GM21619 (cell line): ENCODE measurements around the gene LILRB4.
"Not testable (repeated sequence)": the region's sequence is repeated elsewhere in the genome, so short reads cannot be mapped to it uniquely, and the experiment has no call there.

Experiments used
- ATAC-seq: cut with Tn5 transposase; IDR thresholded peaks from one replicate; pipeline ENCODE4 v1.9.1; 2021; ENCODE audit not compliant: unreplicated experiment

Gene LILRB4

GRCh38 chr19:54662730-54663129 lies at the start of gene LILRB4:
Gene LILRB4, plus strand, starts transcription at chr19:54662985. Its CDS starts 49 bp downstream, at chr19:54663034.
- no peak for ATAC-seq

GRCh38 chr19:54614726-54615125 lies 48.1 kb upstream of the LILRB4 start:
- ATAC-seq, result no peak

GRCh38 chr19:54616057-54616456 lies 46.7 kb upstream of the LILRB4 start:
- ATAC-seq, result peak; percentile 34

- peak; percentile 77 for ATAC-seq
These were observed 45.8 kb upstream of the LILRB4 start for GRCh38 chr19:54616821-54617560.

GRCh38 chr19:54620464-54620863 lies 42.3 kb upstream of the LILRB4 start:
- no peak for ATAC-seq

- ATAC-seq, result no peak
These were observed 40.4 kb upstream of the LILRB4 start for GRCh38 chr19:54622431-54622830.

- not testable (repeated sequence) for ATAC-seq
These were observed 38.6 kb upstream of the LILRB4 start for GRCh38 chr19:54624234-54624633.

GRCh38 chr19:54624934-54625730 lies 37.7 kb upstream of the LILRB4 start:
- ATAC-seq, result not testable (repeated sequence)

- ATAC-seq, result no peak
These were observed 36.0 kb upstream of the LILRB4 start for GRCh38 chr19:54626757-54627156.

GRCh38 chr19:54627912-54628311 lies 34.9 kb upstream of the LILRB4 start:
- ATAC-seq, result not testable (repeated sequence)

GRCh38 chr19:54630262-54630661 lies 32.5 kb upstream of the LILRB4 start, which contains the start of gene LILRB1:
Gene LILRB1, plus strand, starts transcription at chr19:54630484. Its CDS starts 590 bp downstream, at chr19:54631074.
- ATAC-seq, result not testable (repeated sequence)

- ATAC-seq, result no peak
These were observed 32.0 kb upstream of the LILRB4 start for GRCh38 chr19:54630782-54631181.

- not testable (repeated sequence) for ATAC-seq
These were observed 31.1 kb upstream of the LILRB4 start for GRCh38 chr19:54631489-54632337.

- ATAC-seq, result not testable (repeated sequence)
These were observed 30.3 kb upstream of the LILRB4 start for GRCh38 chr19:54632517-54632916.

- ATAC-seq, result no peak
These were observed 29.4 kb upstream of the LILRB4 start for GRCh38 chr19:54633401-54633800.

GRCh38 chr19:54636081-54636480 lies 26.7 kb upstream of the LILRB4 start:
- ATAC-seq, result not testable (repeated sequence)

- ATAC-seq, result no peak
These were observed 24.1 kb upstream of the LILRB4 start for GRCh38 chr19:54638683-54639082.

- ATAC-seq, result not testable (repeated sequence)
These were observed 19.8 kb upstream of the LILRB4 start for GRCh38 chr19:54642953-54643352.

- ATAC-seq, result not testable (repeated sequence)
These were observed 19.2 kb upstream of the LILRB4 start for GRCh38 chr19:54643583-54643982.

GRCh38 chr19:54644056-54644455 lies 18.7 kb upstream of the LILRB4 start:
- no peak for ATAC-seq

GRCh38 chr19:54646331-54646841 lies 16.4 kb upstream of the LILRB4 start:
- ATAC-seq, result no peak
